ENCODE data around the gene ZFYVE21.
"Not testable (repeated sequence)": the region's sequence is repeated elsewhere in the genome, so short reads cannot be mapped to it uniquely, and the experiment has no call there.

The ZFYVE21 gene

DNA sequence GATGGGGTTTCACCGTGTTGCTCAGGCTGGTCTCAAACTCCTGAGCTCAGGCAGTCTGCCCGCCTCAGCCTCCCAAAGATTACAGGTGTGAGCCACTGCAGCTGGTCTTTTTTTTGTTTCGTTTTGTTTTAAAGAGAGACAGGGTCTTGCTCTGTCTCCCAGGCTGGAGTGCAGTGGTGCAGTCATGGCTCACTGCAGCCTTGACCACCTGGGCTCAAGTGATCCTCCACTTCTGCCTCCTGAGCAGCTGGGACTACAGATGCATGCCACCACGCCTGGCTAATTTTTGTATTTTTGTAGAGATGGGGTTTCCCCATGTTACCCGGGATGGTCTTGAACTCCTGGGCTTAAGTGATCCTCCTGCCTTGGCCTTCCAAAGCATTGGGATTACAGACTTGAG lies 24.0 kb upstream of the ZFYVE21 start:
- not testable (repeated sequence) for FAIRE-seq; DNase-seq (ENCODE audit: low spot score)

DNA sequence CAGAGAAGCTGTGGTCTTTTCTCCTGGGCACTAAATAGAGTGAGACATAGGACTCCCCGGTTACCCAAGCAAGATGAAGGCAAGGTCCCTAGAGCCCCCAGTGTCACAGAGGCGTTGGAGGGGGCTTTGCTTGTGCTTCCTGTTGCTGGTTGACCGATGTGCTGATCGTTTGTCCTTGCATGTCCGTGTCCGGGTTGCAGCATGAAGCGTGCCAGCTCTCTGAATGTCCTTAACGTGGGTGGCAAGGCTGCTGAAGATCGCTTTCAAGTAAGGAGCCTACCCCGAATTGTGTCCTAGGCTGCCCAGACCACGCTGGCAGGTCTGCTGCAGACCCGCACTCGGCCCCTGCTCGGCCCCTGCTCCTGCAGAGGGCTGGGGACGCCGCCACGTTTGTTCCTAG lies 23.5 kb upstream of the ZFYVE21 start:
- DNase-seq (ENCODE audit: low spot score) (no peak), FAIRE-seq (no peak)

DNA sequence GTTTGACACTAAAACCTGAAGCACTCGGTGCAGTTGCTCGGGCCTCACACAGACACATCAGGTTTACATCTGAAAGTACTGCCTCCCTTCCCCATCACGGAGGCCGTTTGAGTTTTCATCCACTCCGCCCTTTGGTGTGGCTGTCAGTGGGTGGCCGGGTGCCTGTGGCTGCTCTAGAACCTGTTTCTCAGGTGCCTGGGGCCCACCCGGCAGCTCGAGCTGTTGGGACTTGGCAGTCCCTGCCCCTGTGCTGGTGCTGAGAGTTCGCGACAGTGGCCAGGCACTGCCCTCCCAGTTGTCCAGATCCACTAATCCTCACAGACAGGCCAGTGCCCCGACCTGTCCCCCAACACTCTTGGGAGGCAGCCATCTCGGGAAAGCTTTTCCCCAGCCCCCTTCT lies 22.7 kb upstream of the ZFYVE21 start:
- DNase-seq (ENCODE audit: low spot score) (no peak), FAIRE-seq (no peak)

DNA sequence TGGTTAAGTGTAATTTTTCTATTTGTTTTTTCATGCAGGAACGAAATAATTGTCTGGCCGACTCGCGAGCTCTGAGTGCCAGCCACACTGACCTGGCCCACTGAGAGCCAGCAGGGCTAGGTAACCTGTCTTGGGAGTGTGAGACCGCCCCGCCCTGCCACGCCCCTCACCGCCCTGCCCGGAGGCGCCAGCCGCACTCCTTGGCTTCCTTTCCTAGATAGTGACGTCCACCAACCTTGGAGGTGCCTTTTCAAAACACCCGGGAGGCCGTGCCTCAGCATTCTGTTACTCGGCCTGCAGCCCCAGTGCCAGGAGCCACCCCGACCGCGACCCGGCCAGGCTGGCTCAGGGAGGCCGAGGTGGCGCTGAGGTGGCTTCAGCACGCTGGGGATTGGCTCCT lies 22.1 kb upstream of the ZFYVE21 start:
- no peak for FAIRE-seq
- DNase-seq (ENCODE audit: low spot score): no peak

DNA sequence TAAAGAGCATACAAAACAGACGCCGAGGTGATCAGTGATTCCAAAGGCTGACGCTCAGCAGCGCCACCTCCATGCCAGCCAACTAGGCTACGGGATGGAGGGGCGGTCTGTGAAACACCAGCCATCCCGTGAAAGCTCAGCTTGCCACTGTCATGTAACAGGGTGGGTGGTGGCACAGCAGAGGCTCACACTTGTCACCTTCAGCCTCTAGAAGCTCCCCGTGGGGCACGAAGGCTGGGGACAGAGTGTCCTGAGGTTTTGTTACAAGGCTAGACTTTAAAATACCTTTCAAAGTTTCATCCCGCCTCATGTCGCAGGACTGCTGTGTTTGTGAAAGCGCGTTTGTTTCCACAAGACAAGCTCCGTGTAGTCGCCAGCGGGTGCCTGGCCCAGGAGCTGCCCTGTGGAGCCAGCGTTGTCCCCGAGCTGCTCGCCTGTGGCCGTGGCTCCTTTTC lies 21.0 kb upstream of the ZFYVE21 start:
- DNase-seq (ENCODE audit: low spot score) (no peak), FAIRE-seq (no peak)

DNA sequence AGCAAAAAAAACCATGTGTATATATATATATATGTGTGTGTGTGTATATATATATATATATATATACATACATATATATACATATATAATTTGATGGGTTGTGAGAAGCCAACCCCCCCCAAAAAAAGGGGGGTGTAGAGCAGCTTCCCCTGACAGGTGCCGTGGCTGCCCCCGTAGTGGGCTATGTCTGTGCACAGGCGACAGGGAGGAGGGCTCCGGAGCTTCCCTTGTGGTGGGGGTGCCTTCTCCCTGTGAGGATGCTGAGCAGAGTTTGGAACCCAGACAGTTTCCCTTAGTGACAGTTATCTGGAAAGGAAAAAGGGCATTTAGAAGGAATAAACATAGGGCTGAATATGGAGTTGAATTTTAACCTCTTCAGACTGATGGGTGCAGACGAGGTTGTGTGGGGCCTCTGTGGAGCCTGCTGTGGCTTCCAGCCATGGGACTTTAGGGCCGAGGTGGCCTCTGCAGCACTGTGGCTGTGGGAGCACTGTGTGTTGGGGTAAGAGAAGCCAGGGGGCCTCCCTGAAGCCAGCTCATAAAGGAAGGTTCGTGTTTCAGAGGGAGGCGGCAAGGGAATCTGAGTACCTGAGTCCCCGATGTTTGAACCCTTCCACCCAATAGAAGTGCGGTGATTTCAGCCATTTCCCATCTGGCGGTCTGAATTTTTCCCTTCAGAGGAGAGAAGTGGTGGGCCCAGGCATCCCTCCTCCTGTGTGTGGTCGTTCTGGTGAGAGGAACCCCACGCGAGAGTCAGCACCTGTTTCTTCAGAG lies 20.1 kb upstream of the ZFYVE21 start:
- FAIRE-seq: no peak
- no peak for DNase-seq (ENCODE audit: low spot score)

DNA sequence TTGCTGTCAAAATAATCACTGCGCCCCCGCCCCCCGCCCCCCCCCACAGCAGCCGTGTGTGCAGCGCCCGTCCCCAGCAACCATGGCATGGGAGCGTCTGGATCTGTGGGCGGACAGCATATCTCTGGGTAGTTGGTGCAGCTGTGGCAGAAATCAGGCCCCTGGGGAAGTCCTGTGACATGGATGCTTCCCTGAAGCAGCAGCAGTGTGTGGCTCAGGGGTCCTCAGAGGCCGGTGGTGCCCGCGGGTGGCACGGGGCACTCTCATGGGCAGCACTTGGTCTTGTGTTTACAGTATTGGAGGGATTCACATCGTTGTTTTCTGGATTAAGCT lies 19.6 kb upstream of the ZFYVE21 start:
- DNase-seq (ENCODE audit: low spot score): no peak
- FAIRE-seq: no peak

DNA sequence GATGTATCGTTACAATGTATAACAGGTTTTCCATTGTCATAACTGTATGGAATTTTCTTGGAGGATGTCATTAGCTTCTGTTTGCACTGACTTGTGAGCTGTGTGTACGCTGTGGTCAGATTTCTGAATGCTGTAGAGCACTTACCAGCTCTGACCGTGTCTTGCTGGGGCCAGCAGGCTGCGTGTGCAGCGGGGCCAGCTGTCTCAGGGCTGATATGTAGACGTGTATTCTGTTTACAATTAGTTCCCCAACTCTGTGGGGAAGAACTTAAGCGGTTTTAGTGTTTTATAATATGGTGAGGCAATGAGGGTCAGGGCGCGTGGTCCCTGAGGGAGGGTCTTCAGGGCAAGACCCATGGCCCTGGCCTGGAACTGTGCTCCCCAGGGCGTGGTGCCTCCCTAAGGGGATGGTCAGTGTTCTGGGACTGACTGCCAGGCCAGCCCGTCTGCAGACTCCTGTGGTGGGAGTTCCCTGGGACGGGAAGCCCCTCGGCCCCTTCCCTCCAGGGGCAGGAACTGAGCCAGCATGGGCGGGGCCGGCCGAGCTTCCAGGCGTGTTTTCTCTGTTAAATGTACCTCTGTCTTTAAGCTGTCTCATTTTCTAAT lies 19.0 kb upstream of the ZFYVE21 start:
- DNase-seq (ENCODE audit: low spot score) (no peak), FAIRE-seq (no peak)

DNA sequence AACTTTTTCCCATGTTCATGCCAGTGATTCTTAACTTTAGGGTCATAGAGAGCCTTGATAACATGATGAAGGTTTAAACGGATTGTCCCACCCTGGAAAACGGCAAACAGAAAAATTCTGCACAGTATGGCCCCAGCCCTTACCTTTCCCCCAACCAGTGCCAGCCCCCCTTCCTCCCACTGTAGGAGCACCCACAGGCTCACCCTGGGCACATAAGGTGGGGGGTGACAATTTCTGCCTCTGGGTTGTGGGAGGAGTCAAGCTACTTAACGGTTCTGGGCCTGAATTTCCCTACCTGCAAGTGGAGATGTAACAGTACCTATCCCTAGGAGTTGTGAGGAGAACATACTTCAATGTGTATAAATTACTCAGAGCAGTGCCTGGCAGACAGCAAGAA lies 18.4 kb upstream of the ZFYVE21 start:
- DNase-seq (ENCODE audit: low spot score) (no peak), FAIRE-seq (no peak)

DNA sequence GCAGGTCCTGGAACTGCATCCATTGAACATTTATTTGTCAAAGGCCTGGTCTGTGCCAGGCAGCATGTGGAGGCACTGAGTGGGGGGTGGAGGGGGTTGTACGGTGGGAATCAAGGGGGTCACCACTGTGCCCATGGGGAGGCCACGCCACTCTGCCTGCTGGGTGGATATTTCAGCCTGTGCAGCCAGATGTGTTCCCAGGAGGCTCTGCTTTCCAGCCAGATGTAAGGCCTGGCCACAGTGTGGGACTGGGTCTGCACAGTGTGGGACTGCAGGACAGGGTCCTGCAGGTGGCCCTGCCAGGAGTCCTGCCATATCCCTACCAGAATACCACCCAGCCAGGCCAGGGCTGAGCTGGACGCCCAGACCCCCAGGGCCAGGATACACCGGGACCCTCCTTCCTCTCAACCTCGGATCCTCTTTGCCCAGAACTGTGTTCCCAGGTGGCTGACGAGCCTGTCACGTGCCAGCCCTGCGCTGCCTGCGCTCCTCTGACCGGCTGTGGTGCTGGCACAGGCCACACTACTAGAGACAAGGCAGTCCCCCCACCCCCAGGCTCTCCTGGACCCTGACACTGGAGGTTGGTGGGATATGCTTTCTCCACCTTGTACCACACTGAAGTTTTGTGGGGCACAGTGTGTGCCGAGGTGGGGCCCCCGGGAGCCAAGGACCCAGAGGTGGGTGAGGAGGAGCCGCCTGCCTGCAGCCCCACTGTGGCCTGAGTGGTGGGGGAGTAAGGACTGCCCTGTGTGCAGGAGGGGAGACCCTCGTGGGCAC lies 17.8 kb upstream of the ZFYVE21 start:
- DNase-seq (ENCODE audit: low spot score) (no peak), FAIRE-seq (no peak)

DNA sequence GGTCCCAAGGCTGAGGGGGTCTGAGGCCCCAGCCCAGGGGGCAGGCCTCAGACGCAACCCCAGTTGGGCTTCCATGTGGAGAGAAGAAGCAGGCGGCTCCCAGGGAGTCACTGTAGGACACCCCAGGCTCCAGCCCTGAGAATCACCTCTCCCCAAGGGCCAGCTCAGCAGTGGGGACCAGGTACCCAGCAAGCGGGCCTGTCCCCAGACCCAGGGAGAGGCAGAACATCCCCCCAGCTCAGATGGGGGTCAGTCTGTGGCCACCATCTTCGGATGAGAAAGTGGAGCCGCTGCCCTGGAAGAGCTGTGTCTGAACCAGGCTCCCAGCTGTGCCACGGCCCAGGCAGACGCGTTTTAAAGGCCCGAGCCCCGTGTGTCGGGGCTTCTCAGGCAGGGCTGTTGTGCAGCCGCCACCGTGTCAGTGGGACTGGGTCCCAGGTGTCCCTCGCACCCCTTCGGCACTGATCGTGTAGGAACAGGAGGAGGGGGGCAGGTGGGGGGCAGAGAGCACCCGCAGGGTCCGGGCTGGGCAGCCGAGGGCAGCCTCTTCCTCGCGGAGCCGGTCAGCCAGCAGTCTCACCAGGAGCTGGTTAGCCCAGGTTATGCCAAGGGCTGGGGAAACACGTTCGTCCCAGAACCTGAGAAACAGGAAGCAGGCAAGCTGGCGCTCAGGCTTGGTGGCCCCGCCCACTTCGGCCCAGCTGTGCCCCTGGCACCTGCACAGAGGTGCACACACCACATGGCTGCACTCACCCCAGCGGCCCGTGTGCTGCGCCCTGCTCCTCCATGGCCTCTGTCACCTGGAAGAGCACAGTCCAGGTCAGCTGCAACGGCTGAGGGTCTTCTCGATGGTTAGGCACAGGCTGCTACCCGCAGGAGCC lies 17.0 kb upstream of the ZFYVE21 start:
- DNase-seq (ENCODE audit: low spot score) (no peak), FAIRE-seq (no peak)

DNA sequence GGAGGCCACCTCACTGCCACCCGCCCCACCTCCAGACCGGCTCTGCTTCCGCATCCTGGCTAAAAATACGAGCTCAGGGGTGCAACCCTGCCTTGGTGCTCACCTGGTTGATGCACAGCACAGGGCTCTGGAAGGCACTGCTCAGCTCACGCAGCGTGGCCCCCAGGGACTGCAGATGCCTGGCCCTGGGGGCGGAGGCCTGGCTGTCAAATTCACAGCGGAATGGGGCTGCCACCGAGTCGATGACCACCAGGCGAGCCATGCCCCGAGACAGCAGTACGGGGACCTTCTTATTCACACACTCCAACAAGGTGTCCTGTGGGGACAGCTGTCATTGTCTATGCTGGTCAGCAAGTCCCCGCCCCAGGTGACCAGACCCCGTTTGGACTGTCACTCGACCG lies 16.3 kb upstream of the ZFYVE21 start:
- no peak for FAIRE-seq
- no peak for DNase-seq (ENCODE audit: low spot score)

DNA sequence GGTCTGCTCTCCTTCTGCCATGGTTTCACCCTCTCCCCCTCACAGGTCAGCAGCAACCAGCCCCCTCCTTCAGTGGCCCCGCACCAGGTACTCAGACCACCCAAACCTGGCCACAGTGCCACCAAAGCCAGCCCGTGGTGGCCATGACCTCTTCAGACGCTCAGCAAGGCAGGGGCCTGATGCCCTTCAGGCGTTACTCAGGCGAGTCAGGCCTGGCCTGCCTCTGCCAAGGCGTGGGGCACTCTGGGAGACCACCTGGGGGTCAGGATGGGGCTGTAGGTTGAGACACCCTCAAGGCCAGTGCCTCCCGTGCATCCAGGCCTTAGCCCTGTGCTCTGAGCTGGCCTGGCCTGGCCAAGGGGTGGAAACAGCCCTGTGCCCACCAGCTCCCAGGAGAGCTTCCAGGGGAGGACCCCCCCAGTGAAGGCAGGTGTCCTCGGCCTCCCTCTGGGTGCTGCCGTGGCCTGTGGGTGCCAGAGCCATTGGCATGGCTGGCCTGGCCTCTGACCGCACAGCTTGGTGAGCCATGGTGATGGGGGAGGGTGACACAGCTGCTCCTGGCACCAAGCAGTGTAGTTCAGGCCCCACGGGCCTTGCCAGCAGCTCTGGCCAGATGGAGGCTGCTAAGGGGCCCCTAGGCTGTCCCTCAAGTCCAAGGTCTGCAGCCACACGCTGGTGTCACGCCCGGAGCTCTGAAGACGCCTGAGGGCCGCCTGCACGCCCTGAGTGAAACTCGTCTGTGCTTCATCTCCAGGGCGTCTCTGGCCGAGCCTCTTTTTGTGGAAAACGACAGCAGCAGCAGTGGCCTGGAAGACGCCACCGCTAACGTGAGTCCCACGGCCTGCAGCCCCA lies 15.5 kb upstream of the ZFYVE21 start:
- DNase-seq (ENCODE audit: low spot score) (no peak), FAIRE-seq (no peak)

DNA sequence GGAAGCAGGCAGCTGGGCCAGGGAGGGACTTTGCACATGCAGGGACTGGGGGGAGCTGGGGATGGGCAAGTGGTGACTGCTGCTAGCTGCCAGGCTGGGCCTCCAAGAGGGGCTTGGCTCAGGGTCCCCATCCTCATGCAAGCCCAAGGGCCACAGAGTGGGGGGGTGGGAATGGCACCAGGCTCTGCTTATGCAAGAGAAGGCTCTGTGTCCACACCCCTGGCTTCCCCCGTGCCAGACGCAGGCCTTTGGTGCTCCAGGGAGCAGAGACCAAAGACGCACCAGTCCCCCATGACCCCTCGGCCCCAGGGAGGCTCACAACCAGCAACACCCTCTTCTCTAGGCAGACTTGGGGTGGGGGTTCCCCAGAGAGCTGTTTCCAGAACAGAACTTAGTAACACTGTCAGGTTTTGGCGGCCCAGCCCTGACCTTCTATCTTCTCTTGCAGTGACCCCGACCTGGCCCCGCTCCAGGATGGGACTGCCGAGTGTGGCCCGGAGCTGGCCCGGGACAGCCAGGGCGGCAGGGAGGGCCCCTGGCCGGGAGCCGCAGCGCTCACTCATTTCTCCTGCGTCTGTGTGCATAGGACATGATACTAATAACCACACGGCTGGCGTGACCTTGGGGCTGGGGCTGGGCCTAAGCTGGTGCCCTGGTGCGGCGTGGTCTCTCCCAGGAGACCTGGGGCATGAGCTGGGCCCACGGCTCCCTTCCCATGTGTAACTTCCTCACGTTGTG lies 14.7 kb upstream of the ZFYVE21 start:
- no peak for FAIRE-seq
- DNase-seq (ENCODE audit: low spot score): no peak

DNA sequence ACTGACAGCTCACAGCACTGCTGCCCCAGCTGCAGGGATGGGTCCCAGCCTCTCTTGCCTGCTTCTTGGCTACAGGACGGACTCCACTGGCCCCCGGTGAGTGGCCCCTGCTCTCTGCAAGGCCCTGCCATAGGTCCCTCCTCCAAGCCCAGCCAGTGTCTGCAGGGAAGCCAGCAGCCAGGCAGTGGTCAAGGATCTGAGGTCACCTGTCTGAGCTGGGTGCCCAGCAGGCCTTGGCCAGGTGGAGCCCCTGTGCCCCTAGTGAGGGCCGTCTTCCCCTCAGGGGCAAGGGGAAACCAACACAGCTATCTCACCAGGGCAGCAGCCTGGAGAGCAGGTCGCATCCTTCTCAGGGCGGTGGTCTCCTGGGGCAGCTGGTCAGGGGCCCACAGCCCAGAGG lies 13.5 kb upstream of the ZFYVE21 start:
- DNase-seq (ENCODE audit: low spot score): no peak
- FAIRE-seq: no peak

DNA sequence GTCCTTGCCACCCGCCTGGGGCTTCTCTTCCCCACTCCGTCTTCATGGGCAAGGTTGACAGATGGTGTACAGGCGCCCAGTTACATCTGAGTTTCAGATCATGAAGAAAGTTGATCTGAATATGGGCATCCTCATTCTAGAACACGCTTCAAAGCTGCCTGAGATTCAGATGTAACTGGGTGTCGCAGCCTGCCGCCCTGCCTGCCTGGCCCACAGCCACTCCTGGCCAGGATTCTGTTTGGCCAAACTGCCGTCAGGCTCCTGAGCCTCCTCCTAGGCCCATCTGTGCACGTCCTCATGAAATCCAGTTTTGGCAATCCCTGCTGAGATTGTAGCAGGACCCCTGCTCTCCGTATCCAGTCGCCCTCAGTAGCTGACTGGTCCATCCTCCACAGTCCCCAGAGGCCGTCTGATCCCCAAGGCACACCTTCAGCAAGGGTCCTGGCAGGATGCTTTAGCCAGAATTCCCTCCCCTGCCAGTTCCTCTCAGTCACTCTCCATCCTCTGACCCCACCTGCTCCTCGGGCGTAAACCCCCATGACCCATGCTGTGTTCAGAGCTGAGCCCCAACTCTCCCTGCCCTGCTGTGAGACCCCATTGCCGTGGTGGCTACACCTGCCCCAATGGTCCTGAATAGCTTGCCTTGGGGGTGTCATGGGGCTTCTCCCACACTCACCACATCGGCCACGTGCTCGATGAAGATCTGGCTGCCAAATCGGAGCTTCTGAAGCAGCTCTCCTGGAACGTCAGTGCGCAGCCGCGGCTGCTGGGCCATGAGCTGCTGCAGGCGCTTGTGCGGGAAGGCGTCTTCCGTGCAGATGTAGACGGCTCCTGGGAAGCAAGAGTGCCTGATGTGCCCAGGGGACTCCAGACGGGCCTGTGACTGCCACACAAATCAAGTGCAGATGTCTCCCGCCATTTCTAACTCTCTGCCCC lies 12.8 kb upstream of the ZFYVE21 start:
- FAIRE-seq (no peak), DNase-seq (ENCODE audit: low spot score) (no peak)

DNA sequence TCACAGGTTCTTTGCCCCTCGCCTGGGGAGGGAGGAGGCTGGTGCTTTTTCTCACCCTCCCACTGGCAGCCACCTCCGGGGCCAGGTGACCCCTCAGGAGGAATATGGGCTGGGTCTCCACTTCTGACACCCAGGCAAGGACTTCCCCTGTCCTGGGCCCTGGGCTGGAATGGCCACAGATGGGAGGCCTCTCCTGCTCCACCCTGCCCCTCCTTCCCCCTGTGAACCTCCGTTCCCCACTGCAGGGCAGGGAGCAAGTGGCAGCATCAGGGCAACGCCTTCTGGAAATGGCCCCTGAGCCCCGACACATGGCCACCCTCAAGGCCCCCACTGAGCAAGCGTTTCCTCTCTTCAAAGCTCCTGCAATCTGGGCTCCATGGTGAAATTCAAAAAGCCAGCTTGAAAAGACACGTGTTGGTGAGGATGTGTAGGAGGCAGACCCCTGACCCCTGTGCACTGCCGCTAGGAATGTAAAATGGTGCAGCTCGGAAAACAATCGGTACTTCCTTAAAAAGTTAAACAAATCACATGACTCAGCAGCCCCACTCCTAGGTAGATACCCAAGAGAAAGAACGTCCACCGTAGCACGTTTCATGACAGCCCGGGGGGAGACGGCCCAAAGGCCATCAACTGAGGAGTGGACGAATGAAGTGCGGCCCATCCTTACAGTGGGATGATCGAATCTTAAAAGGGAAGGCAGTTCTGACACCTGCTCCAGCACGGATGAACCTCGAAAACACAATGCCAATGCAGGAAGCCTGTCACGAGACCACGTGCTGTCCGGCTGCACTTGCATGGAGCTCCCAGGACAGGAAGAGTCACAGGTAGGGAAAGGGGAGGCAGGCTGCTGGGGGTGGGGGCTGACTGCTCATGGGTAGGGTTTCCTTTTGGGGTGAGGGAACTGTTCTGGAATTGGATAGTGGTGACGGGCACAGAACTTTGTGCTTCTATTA lies 11.9 kb upstream of the ZFYVE21 start:
- no peak for DNase-seq (ENCODE audit: low spot score)
- FAIRE-seq: no peak

DNA sequence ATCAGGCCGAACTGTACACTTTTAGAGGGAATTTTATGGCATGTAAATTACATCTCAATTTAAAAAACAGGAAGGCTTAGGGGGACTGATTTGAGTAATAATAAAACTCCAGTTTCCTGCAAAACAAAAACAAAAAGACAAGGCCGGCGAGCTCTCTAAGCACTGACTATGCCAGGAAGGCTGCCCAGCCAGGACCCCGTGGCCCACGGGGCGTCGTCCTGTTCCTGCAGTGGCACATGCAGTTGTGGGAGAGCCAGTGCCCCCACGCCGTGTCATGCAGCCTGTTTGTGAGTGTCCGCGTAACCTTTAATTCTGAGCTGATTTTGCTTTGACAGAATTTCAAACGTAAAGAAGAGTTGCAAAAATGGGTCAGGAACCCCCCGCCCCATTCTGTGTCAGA lies 10.9 kb upstream of the ZFYVE21 start:
- DNase-seq (ENCODE audit: low spot score) (no peak), FAIRE-seq (no peak)
